ENCODE data around the gene SMAP2.

SMAP2 gene

GRCh38 chr1:40390857-40391256, 17.3 kb downstream of the SMAP2 start:
- Histone ChIP-seq H3K27me3 (ENCODE audit: control insufficient read depth, insufficient read depth, low read length) (no peaks in the 10 kb centered on the region), H3K4me1 (ENCODE audit: control insufficient read depth, insufficient read depth, low read length) (no peaks in the 10 kb centered on the region), H3K4me3 (ENCODE audit: low read length) (no peak overlapping the region), H3K27ac (ENCODE audit: low read length) (no peak overlapping the region), H3K9me3 (ENCODE audit: control insufficient read depth, insufficient read depth, low read length) (no peaks in the 10 kb centered on the region), H3K36me3 (ENCODE audit: control insufficient read depth, insufficient read depth, low read length) (no peaks in the 10 kb centered on the region)
- WGBS (ENCODE audit: insufficient coverage, insufficient read length), result no CpG with 5 or more reads among the region's 3 CpGs
- no peak for DNase-seq (ENCODE audit: low read depth, low spot score)

- DNase-seq (ENCODE audit: low read depth, low spot score), result no peak
- no peak overlapping the region for H3K4me3 ChIP-seq (ENCODE audit: low read length)
- no peaks in the 10 kb centered on the region for H3K36me3 ChIP-seq (ENCODE audit: control insufficient read depth, insufficient read depth, low read length)
- no peak overlapping the region for H3K27ac ChIP-seq (ENCODE audit: low read length)
- no peaks in the 10 kb centered on the region for H3K27me3 ChIP-seq (ENCODE audit: control insufficient read depth, insufficient read depth, low read length)
- no peaks in the 10 kb centered on the region for H3K9me3 ChIP-seq (ENCODE audit: control insufficient read depth, insufficient read depth, low read length)
- H3K4me1 ChIP-seq (ENCODE audit: control insufficient read depth, insufficient read depth, low read length), result no peaks in the 10 kb centered on the region
- no CpG with 5 or more reads among the region's 1 CpG for WGBS (ENCODE audit: insufficient coverage, insufficient read length)
Observed at GRCh38 chr1:40391688-40392145, 18.2 kb downstream of the SMAP2 start.

- H3K27ac ChIP-seq (ENCODE audit: low read length), result no peak overlapping the region
- H3K27me3 ChIP-seq (ENCODE audit: control insufficient read depth, insufficient read depth, low read length), result no peaks in the 10 kb centered on the region
- H3K4me3 ChIP-seq (ENCODE audit: low read length), result no peak overlapping the region
- no peaks in the 10 kb centered on the region for H3K4me1 ChIP-seq (ENCODE audit: control insufficient read depth, insufficient read depth, low read length)
- WGBS (ENCODE audit: insufficient coverage, insufficient read length), result no CpG with 5 or more reads among the region's 3 CpGs
- no peaks in the 10 kb centered on the region for H3K9me3 ChIP-seq (ENCODE audit: control insufficient read depth, insufficient read depth, low read length)
- H3K36me3 ChIP-seq (ENCODE audit: control insufficient read depth, insufficient read depth, low read length), result no peaks in the 10 kb centered on the region
- DNase-seq (ENCODE audit: low read depth, low spot score), result no peak
Observed at GRCh38 chr1:40392221-40392620, 18.7 kb downstream of the SMAP2 start.

- H3K4me1 ChIP-seq (ENCODE audit: control insufficient read depth, insufficient read depth, low read length), result no peaks in the 10 kb centered on the region
- no peaks in the 10 kb centered on the region for H3K9me3 ChIP-seq (ENCODE audit: control insufficient read depth, insufficient read depth, low read length)
- H3K27me3 ChIP-seq (ENCODE audit: control insufficient read depth, insufficient read depth, low read length), result no peaks in the 10 kb centered on the region
- DNase-seq (ENCODE audit: low read depth, low spot score), result no peak
- no peaks in the 10 kb centered on the region for H3K36me3 ChIP-seq (ENCODE audit: control insufficient read depth, insufficient read depth, low read length)
- H3K27ac ChIP-seq (ENCODE audit: low read length), result no peak overlapping the region
- no CpG with 5 or more reads among the region's 3 CpGs for WGBS (ENCODE audit: insufficient coverage, insufficient read length)
- no peak overlapping the region for H3K4me3 ChIP-seq (ENCODE audit: low read length)
Observed at GRCh38 chr1:40393173-40393572, 19.6 kb downstream of the SMAP2 start.

- H3K4me3 ChIP-seq (ENCODE audit: low read length), result no peak overlapping the region
- no peaks in the 10 kb centered on the region for H3K9me3 ChIP-seq (ENCODE audit: control insufficient read depth, insufficient read depth, low read length)
- WGBS (ENCODE audit: insufficient coverage, insufficient read length), result no CpG with 5 or more reads among the region's 3 CpGs
- H3K36me3 ChIP-seq (ENCODE audit: control insufficient read depth, insufficient read depth, low read length), result no peaks in the 10 kb centered on the region
- no peaks in the 10 kb centered on the region for H3K4me1 ChIP-seq (ENCODE audit: control insufficient read depth, insufficient read depth, low read length)
- no peaks in the 10 kb centered on the region for H3K27me3 ChIP-seq (ENCODE audit: control insufficient read depth, insufficient read depth, low read length)
- no peak overlapping the region for H3K27ac ChIP-seq (ENCODE audit: low read length)
- no peak for DNase-seq (ENCODE audit: low read depth, low spot score)
Observed at GRCh38 chr1:40394491-40395172, 21.1 kb downstream of the SMAP2 start.

GRCh38 chr1:40395190-40396175, 22.0 kb downstream of the SMAP2 start:
- no peaks in the 10 kb centered on the region for H3K4me1 ChIP-seq (ENCODE audit: control insufficient read depth, insufficient read depth, low read length)
- H3K27me3 ChIP-seq (ENCODE audit: control insufficient read depth, insufficient read depth, low read length), result no peaks in the 10 kb centered on the region
- no peak overlapping the region for H3K27ac ChIP-seq (ENCODE audit: low read length)
- no CpG with 5 or more reads among the region's 3 CpGs for WGBS (ENCODE audit: insufficient coverage, insufficient read length)
- H3K9me3 ChIP-seq (ENCODE audit: control insufficient read depth, insufficient read depth, low read length), result no peaks in the 10 kb centered on the region
- no peaks in the 10 kb centered on the region for H3K36me3 ChIP-seq (ENCODE audit: control insufficient read depth, insufficient read depth, low read length)
- DNase-seq (ENCODE audit: low read depth, low spot score), result no peak
- no peak overlapping the region for H3K4me3 ChIP-seq (ENCODE audit: low read length)

- no peak for DNase-seq (ENCODE audit: low read depth, low spot score)
- Histone ChIP-seq H3K27me3 (ENCODE audit: control insufficient read depth, insufficient read depth, low read length) (no peaks in the 10 kb centered on the region), H3K27ac (ENCODE audit: low read length) (no peak overlapping the region), H3K4me1 (ENCODE audit: control insufficient read depth, insufficient read depth, low read length) (no peaks in the 10 kb centered on the region), H3K4me3 (ENCODE audit: low read length) (no peak overlapping the region), H3K36me3 (ENCODE audit: control insufficient read depth, insufficient read depth, low read length) (no peaks in the 10 kb centered on the region), H3K9me3 (ENCODE audit: control insufficient read depth, insufficient read depth, low read length) (no peaks in the 10 kb centered on the region)
- no CpG with 5 or more reads among the region's 1 CpG for WGBS (ENCODE audit: insufficient coverage, insufficient read length)
Observed at GRCh38 chr1:40396420-40396819, 22.9 kb downstream of the SMAP2 start.

GRCh38 chr1:40397258-40397657, 23.7 kb downstream of the SMAP2 start:
- no peaks in the 10 kb centered on the region for H3K9me3 ChIP-seq (ENCODE audit: control insufficient read depth, insufficient read depth, low read length)
- no CpG with 5 or more reads among the region's 2 CpGs for WGBS (ENCODE audit: insufficient coverage, insufficient read length)
- no peak overlapping the region for H3K27ac ChIP-seq (ENCODE audit: low read length)
- DNase-seq (ENCODE audit: low read depth, low spot score), result no peak
- no peaks in the 10 kb centered on the region for H3K27me3 ChIP-seq (ENCODE audit: control insufficient read depth, insufficient read depth, low read length)
- no peak overlapping the region for H3K4me3 ChIP-seq (ENCODE audit: low read length)
- no peaks in the 10 kb centered on the region for H3K4me1 ChIP-seq (ENCODE audit: control insufficient read depth, insufficient read depth, low read length)
- no peaks in the 10 kb centered on the region for H3K36me3 ChIP-seq (ENCODE audit: control insufficient read depth, insufficient read depth, low read length)

GRCh38 chr1:40399984-40400704, 26.6 kb downstream of the SMAP2 start:
- Histone ChIP-seq H3K9me3 (ENCODE audit: control insufficient read depth, insufficient read depth, low read length) (no peaks in the 10 kb centered on the region), H3K27ac (ENCODE audit: low read length) (no peak overlapping the region), H3K4me3 (ENCODE audit: low read length) (no peak overlapping the region), H3K4me1 (ENCODE audit: control insufficient read depth, insufficient read depth, low read length) (no peaks in the 10 kb centered on the region), H3K27me3 (ENCODE audit: control insufficient read depth, insufficient read depth, low read length) (no peaks in the 10 kb centered on the region), H3K36me3 (ENCODE audit: control insufficient read depth, insufficient read depth, low read length) (no peaks in the 10 kb centered on the region)
- WGBS (ENCODE audit: insufficient coverage, insufficient read length), result no CpG with 5 or more reads among the region's 4 CpGs
- DNase-seq (ENCODE audit: low read depth, low spot score), result no peak

- Histone ChIP-seq H3K4me3 (ENCODE audit: low read length) (no peak overlapping the region), H3K36me3 (ENCODE audit: control insufficient read depth, insufficient read depth, low read length) (no peaks in the 10 kb centered on the region)
Observed at GRCh38 chr1:40401473-40402201, 28.1 kb downstream of the SMAP2 start.

More at GRCh38 chr1:40401473-40402201, 28.1 kb downstream of the SMAP2 start:
- Histone ChIP-seq H3K27ac (ENCODE audit: low read length) (no peak overlapping the region), H3K4me1 (ENCODE audit: control insufficient read depth, insufficient read depth, low read length) (no peaks in the 10 kb centered on the region), H3K27me3 (ENCODE audit: control insufficient read depth, insufficient read depth, low read length) (no peaks in the 10 kb centered on the region), H3K9me3 (ENCODE audit: control insufficient read depth, insufficient read depth, low read length) (no peaks in the 10 kb centered on the region)
- no CpG with 5 or more reads among the region's 7 CpGs for WGBS (ENCODE audit: insufficient coverage, insufficient read length)
- no peak for DNase-seq (ENCODE audit: low read depth, low spot score)

All from iPS DF 6.9 (cell line).